Naive thymus-derived CD8-positive, alpha-beta T cell (primary cell): ENCODE measurements around the gene CFAP54. TPM values are rescaled to one million over a fixed set of nuclear protein-coding genes. Genes with fewer than 3 reads are reported as not detected.

Experiments used
- ATAC-seq, 2 donors: fragments of 150-1000 bp; cut with Tn5 transposase in 1 of 2; sonication (Bioruptor Pico), chemical (Tn5 transposase) in 1 of 2; 1 replicate in 1 of 2; 2 replicates in 1 of 2; pipeline ENCODE4 v1.10.0; 2021; ENCODE audit warnings: mild to moderate bottlenecking in 2 of 2, moderate library complexity in 2 of 2
- POLR2A ChIA-PET: fragments of 350-600 bp; sonication (Branson Sonifier 250); formaldehyde crosslinking; loops from one replicate; lab custom pipeline; 2021; ENCODE audit warnings: antibody characterized with exemption; lab: Charles Lee
- DNase-seq, 10 donors: peaks; one replicate each; pipeline versions ENCODE4 v3.0.0 to v3.0.0-alpha.2; 2020 to 2022
- H3K27ac Mint-ChIP-seq, 10 donors: one replicate each; pipeline ENCODE4 v1.8.0; 2020 to 2022; ENCODE audit warnings: mild to moderate bottlenecking in 10 of 10, mixed read lengths in 10 of 10, moderate library complexity in 4 of 10, inconsistent platforms in 1 of 10
- H3K27me3 Mint-ChIP-seq, 5 donors: one replicate each; pipeline ENCODE4 v1.8.0; 2021 to 2022; ENCODE audit warnings: mixed read lengths in 5 of 5
- H3K36me3 Mint-ChIP-seq, 3 donors: one replicate each; pipeline ENCODE4 v1.8.0; 2020 to 2022; ENCODE audit warnings: mixed read lengths in 3 of 3, mild to moderate bottlenecking in 2 of 3, inconsistent platforms in 1 of 3
- H3K4me1 Mint-ChIP-seq, 4 donors: one replicate each; pipeline ENCODE4 v1.8.0; 2021 to 2022; ENCODE audit warnings: mixed read lengths in 4 of 4
- H3K4me3 Mint-ChIP-seq, 10 donors: one replicate each; pipeline ENCODE4 v1.8.0; 2020 to 2022; ENCODE audit warnings: mild to moderate bottlenecking in 10 of 10, mixed read lengths in 10 of 10, moderate library complexity in 6 of 10, inconsistent platforms in 1 of 10
- H3K9me3 Mint-ChIP-seq, 9 donors: one replicate each; pipeline ENCODE4 v1.8.0; 2020 to 2022; ENCODE audit warnings: mixed read lengths in 9 of 9, mild to moderate bottlenecking in 3 of 9, inconsistent platforms in 1 of 9, moderate library complexity in 1 of 9
- polyA plus RNA-seq, 3 donors: library from polyadenylated mRNA; unstranded; fragments of 300-500 nt; fragmentation: Illumina TruSeq; gene quantifications; one replicate each; pipeline ENCODE4 v1.2.3, GENCODE V29; 2021
- total RNA-seq, 8 experiments: library from RNA in 2 of 8; stranded (reverse) in 2 of 8; gene quantifications; one replicate each; pipeline ENCODE4 v1.2.3 and lab custom pipeline; 2021 to 2026

The CFAP54 gene
- total and polyA plus RNA-seq, 5 experiments from 2014 or later, result 0.49 to 0.82 TPM; not detected in 3

GRCh38 chr12:96786791-96787190 lies 297.4 kb downstream of the CFAP54 start:
- ATAC-seq, result no peak

GRCh38 chr12:96803969-96804368 lies 314.6 kb downstream of the CFAP54 start:
- POLR2A ChIA-PET, result no interaction called here
- Mint-ChIP-seq H3K4me3 (no peak overlapping the region), H3K27me3 (peaks cover 4 to 15% (median 5%) of the 10 kb centered on the region in 5 donors), H3K36me3 (peaks cover 0 to 11% (median 3%) of the 10 kb centered on the region in 3 donors), H3K27ac (no peak overlapping the region), H3K4me1 (no peaks in the 10 kb centered on the region), H3K9me3 (peaks cover 7 to 27% (median 25%) of the 10 kb centered on the region in 9 donors)
- no peak for ATAC-seq
- DNase-seq, result no peak

More at GRCh38 chr12:96786791-96787190, 297.4 kb downstream of the CFAP54 start:
- H3K27ac Mint-ChIP-seq, result no peak overlapping the region
- POLR2A ChIA-PET, result no interaction called here
- DNase-seq, result no peak
- no peaks in the 10 kb centered on the region for H3K4me1 Mint-ChIP-seq
- no peak overlapping the region for H3K4me3 Mint-ChIP-seq
- no peaks in the 10 kb centered on the region for H3K36me3 Mint-ChIP-seq
- no peaks in the 10 kb centered on the region for H3K9me3 Mint-ChIP-seq
- peaks cover 0 to 4% (median 3%) of the 10 kb centered on the region in 5 donors for H3K27me3 Mint-ChIP-seq

- Mint-ChIP-seq H3K27ac (no peak overlapping the region), H3K4me1 (no peaks in the 10 kb centered on the region), H3K4me3 (no peak overlapping the region), H3K36me3 (peaks cover 0 to 11% (median 3%) of the 10 kb centered on the region in 3 donors), H3K9me3 (peaks cover 7 to 34% (median 25%) of the 10 kb centered on the region in 9 donors), H3K27me3 (peaks cover 0 to 5% (median 0%) of the 10 kb centered on the region in 5 donors)
- POLR2A ChIA-PET, result no interaction called here
- DNase-seq, result no peak
- no peak for ATAC-seq
Measured at GRCh38 chr12:96806272-96806671, 316.9 kb downstream of the CFAP54 start.

- Mint-ChIP-seq H3K27me3 (peaks cover 0 to 7% (median 0%) of the 10 kb centered on the region in 5 donors), H3K36me3 (peaks cover 0 to 11% (median 3%) of the 10 kb centered on the region in 3 donors), H3K27ac (no peak overlapping the region), H3K4me1 (no peaks in the 10 kb centered on the region), H3K9me3 (peaks cover 7 to 34% (median 22%) of the 10 kb centered on the region in 9 donors), H3K4me3 (no peak overlapping the region)
- ATAC-seq, result no peak
- POLR2A ChIA-PET, result no interaction called here
- no peak for DNase-seq
Measured at GRCh38 chr12:96807741-96808140, 318.4 kb downstream of the CFAP54 start.

GRCh38 chr12:96808587-96808986 lies 319.2 kb downstream of the CFAP54 start:
- Mint-ChIP-seq H3K4me3 (no peak overlapping the region), H3K9me3 (peaks cover 7 to 32% (median 20%) of the 10 kb centered on the region in 9 donors), H3K27me3 (peaks cover 0 to 9% (median 0%) of the 10 kb centered on the region in 5 donors), H3K4me1 (no peaks in the 10 kb centered on the region), H3K36me3 (peaks cover 0 to 11% (median under 1%) of the 10 kb centered on the region in 3 donors), H3K27ac (no peak overlapping the region)
- no peak for DNase-seq
- ATAC-seq, result no peak
- POLR2A ChIA-PET, result no interaction called here

GRCh38 chr12:96809522-96809921 lies 320.1 kb downstream of the CFAP54 start:
- no peaks in the 10 kb centered on the region for H3K4me1 Mint-ChIP-seq
- H3K9me3 Mint-ChIP-seq, result peaks cover 3 to 23% (median 12%) of the 10 kb centered on the region in 9 donors
- peaks cover 0 to 9% (median 0%) of the 10 kb centered on the region in 5 donors for H3K27me3 Mint-ChIP-seq
- no peak for ATAC-seq
- POLR2A ChIA-PET, result no interaction called here
- no peak for DNase-seq
- peaks cover 0 to 6% (median 0%) of the 10 kb centered on the region in 3 donors for H3K36me3 Mint-ChIP-seq
- H3K4me3 Mint-ChIP-seq, result no peak overlapping the region
- H3K27ac Mint-ChIP-seq, result no peak overlapping the region

GRCh38 chr12:96810057-96810456 lies 320.7 kb downstream of the CFAP54 start:
- Mint-ChIP-seq H3K27ac (no peak overlapping the region), H3K9me3 (peaks cover 2 to 17% (median 7%) of the 10 kb centered on the region in 9 donors), H3K4me3 (no peak overlapping the region), H3K4me1 (no peaks in the 10 kb centered on the region), H3K36me3 (peaks cover 0 to 3% (median 0%) of the 10 kb centered on the region in 3 donors), H3K27me3 (peaks cover 0 to 9% (median 0%) of the 10 kb centered on the region in 5 donors)
- ATAC-seq, result no peak
- DNase-seq, result no peak
- POLR2A ChIA-PET, result no interaction called here

- Mint-ChIP-seq H3K27me3 (peaks cover 0 to 9% (median 0%) of the 10 kb centered on the region in 5 donors), H3K27ac (no peak overlapping the region), H3K36me3 (no peaks in the 10 kb centered on the region), H3K4me3 (no peak overlapping the region), H3K9me3 (peaks cover 0 to 13% (median 3%) of the 10 kb centered on the region in 9 donors), H3K4me1 (no peaks in the 10 kb centered on the region)
- DNase-seq (no peak), ATAC-seq (no peak)
- POLR2A ChIA-PET, result no interaction called here
Measured at GRCh38 chr12:96810477-96810876, 321.1 kb downstream of the CFAP54 start.

- no peak for DNase-seq
- Mint-ChIP-seq H3K9me3 (peaks cover 0 to 10% (median 0%) of the 10 kb centered on the region in 9 donors), H3K27ac (no peak overlapping the region), H3K4me1 (no peaks in the 10 kb centered on the region), H3K4me3 (no peak overlapping the region), H3K36me3 (no peaks in the 10 kb centered on the region), H3K27me3 (peaks cover 0 to 9% (median 0%) of the 10 kb centered on the region in 5 donors)
- no peak for ATAC-seq
- POLR2A ChIA-PET, result no interaction called here
Measured at GRCh38 chr12:96811083-96811482, 321.7 kb downstream of the CFAP54 start.

- POLR2A ChIA-PET, result no interaction called here
Measured at GRCh38 chr12:96812153-96812552, 322.8 kb downstream of the CFAP54 start.

GRCh38 chr12:96814200-96814599 lies 324.8 kb downstream of the CFAP54 start:
- ATAC-seq, result no peak
- no peaks in the 10 kb centered on the region for H3K4me1 Mint-ChIP-seq
- no peak overlapping the region for H3K27ac Mint-ChIP-seq
- POLR2A ChIA-PET, result no interaction called here
- DNase-seq, result no peak
- H3K4me3 Mint-ChIP-seq, result no peak overlapping the region
- H3K9me3 Mint-ChIP-seq, result peaks cover 0 to 6% (median 0%) of the 10 kb centered on the region in 9 donors
- peaks cover 0 to 9% (median 3%) of the 10 kb centered on the region in 5 donors for H3K27me3 Mint-ChIP-seq
- H3K36me3 Mint-ChIP-seq, result peaks cover 0 to 3% (median 0%) of the 10 kb centered on the region in 3 donors

More at GRCh38 chr12:96812153-96812552, 322.8 kb downstream of the CFAP54 start:
- Mint-ChIP-seq H3K9me3 (peaks cover 0 to 10% (median 0%) of the 10 kb centered on the region in 9 donors), H3K4me3 (no peak overlapping the region), H3K27me3 (peaks cover 0 to 9% (median 3%) of the 10 kb centered on the region in 5 donors), H3K36me3 (no peaks in the 10 kb centered on the region), H3K4me1 (no peaks in the 10 kb centered on the region), H3K27ac (no peak overlapping the region)
- DNase-seq (no peak), ATAC-seq (no peak)

GRCh38 chr12:96821592-96821991 lies 332.2 kb downstream of the CFAP54 start:
- Mint-ChIP-seq H3K36me3 (peaks cover 0 to 10% (median 4%) of the 10 kb centered on the region in 3 donors), H3K4me3 (no peak overlapping the region), H3K4me1 (no peaks in the 10 kb centered on the region), H3K27me3 (peaks cover 0 to 12% (median 4%) of the 10 kb centered on the region in 5 donors), H3K9me3 (peaks cover 0 to 10% (median 3%) of the 10 kb centered on the region in 9 donors), H3K27ac (no peak overlapping the region)
- POLR2A ChIA-PET, result no interaction called here
- ATAC-seq (no peak), DNase-seq (no peak)

GRCh38 chr12:96822641-96823040 lies 333.3 kb downstream of the CFAP54 start:
- peaks cover 0 to 10% (median 4%) of the 10 kb centered on the region in 3 donors for H3K36me3 Mint-ChIP-seq
- ATAC-seq (no peak), DNase-seq (no peak)
- no peak overlapping the region for H3K27ac Mint-ChIP-seq
- H3K27me3 Mint-ChIP-seq, result peaks cover 0 to 12% (median 2%) of the 10 kb centered on the region in 5 donors
- no peaks in the 10 kb centered on the region for H3K4me1 Mint-ChIP-seq
- H3K9me3 Mint-ChIP-seq, result peaks cover 0 to 10% (median 3%) of the 10 kb centered on the region in 9 donors
- no peak overlapping the region for H3K4me3 Mint-ChIP-seq
- POLR2A ChIA-PET, result no interaction called here
